Left colon (tissue), 2 donors: ENCODE results near the gene CFAP100. TPM values are rescaled to one million over a fixed set of nuclear protein-coding genes. Genes with fewer than 3 reads are reported as not detected.
A peak's percentile ranks its signal among the peaks of the same experiment; 100 is the strongest.

Experiments used
- ATAC-seq: fragments of 200-7000 bp; cut with Tn5 transposase; one replicate; pipeline ENCODE4 v1.9.1; 2020; ENCODE audit warnings: mild to moderate bottlenecking, moderate library complexity
- DNase-seq, 2 donors: peaks; one replicate each; pipeline ENCODE4 v3.0.0-alpha.2; 2020
- intact Hi-C, 2 donors: fragments of 100-400 bp; cut with DNase I in 1 of 2; cut with micrococcal nuclease in 1 of 2; formaldehyde crosslinking; loops; one replicate each; pipeline versions ENCODE4 v1.11.2 to v1.14.0; 2022; cut with DNase I, micrococcal nuclease
- total RNA-seq, 2 donors: library from RNA; stranded (reverse); fragmentation: NEBNext Ultra II Directional; extraction: Animal tissue kit (Norgen Biotek cat#: 25700); gene quantifications; one replicate each; pipeline ENCODE4 v1.2.1, GENCODE V29; 2021
- donor health status: DM: no; HTN: no; CAD: no.
- donor health status: DM: yes; HTN: yes; CAD: no.

CFAP100 gene
- total RNA-seq, 2 donors from 2014 or later, result not detected

DNA sequence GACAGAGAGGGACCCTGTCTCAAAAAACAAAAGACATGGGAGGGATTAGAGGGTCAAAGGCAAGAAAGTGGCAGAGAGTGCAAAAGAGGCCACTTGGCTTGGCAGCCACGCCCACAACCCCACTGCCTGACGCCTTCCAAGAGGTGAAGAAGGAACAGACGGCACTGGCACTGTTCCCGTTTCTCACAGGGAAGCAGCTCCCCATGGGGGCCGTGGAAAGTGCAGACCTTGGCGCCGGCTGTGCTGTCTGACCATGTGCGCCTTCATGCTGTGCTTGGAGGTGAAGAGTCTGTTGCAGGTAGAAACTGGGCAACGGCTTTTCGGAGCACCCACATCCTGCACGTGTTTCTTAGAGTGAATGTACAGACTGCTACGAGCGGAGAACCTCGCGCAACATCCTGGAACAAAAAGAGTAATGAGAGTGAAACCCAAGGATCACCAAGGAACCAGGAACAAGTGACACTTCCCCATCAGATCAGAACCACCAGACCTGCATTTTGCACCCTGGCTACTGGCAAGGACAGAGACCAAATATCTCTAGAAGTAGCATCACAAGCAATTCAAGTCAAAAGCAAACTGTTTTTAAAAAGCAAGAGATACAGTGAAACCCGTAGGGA, 71.3 kb downstream of the CFAP100 start:
- ATAC-seq (no peak), DNase-seq (peak in 1 of 2 donors; percentile 33)
- intact Hi-C loops, result no loop called here

DNA sequence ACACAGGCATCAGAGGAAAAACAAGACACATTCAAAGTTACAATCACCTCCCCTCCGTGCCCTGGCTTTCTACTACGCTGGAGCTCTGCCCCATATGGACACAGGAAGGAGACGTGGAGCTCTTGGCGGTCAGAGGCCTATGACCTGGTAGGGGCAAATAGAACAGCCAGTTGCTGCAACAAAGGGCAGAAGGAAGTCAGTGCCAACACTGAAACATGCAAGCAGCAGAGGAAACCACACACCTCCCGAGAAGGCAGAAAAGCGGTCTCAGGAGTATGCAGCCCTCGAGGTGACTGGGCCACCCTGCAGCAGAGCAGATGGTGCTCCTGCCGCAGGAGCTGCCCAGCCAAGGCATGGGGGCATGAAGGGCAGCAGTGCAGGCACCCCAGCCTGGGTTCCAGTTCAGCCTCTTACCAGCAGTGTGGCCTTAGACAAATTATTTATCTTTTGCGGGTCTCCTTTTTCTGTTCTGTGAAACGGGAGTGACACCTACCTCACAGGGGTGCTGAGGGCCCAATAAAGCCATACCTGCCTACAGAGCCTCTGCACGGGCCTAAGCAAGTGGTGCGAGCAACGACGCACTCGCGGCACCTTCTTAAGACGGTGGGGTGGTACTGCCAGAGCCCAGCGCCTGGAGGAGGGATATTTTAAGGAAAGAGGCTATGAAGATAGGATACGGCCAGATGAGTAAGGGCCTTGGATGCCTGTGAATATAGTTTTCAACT, 72.3 kb downstream of the CFAP100 start:
- intact Hi-C loops, result no loop called here
- no peak for ATAC-seq
- no peak for DNase-seq

DNA sequence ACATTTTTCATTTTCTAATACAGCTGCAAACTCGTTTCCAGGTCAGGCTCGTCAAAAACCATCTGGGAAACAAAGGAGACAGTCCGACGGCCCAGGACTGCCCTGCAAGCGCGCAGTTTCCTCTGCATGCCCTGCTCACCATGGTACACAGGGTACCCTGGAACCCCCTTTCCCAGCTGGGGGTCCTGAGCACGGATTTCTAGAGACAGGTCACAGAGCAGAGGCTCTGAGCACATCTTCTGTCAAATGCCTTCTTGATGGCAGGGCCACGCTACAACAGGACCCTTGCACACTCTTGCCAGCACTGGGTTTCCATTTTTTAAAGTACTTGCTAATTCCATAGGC, 72.9 kb downstream of the CFAP100 start:
- intact Hi-C loops, result no loop called here
- ATAC-seq, result no peak

GRCh38 chr3:126468028-126468891, 73.6 kb downstream of the CFAP100 start:
- ATAC-seq, result no peak
- intact Hi-C loops, result no loop called here
- peak in 1 of 2 donors; percentile 4 for DNase-seq

More for the DNA sequence above, 72.9 kb downstream of the CFAP100 start:
- DNase-seq, result no peak

DNA sequence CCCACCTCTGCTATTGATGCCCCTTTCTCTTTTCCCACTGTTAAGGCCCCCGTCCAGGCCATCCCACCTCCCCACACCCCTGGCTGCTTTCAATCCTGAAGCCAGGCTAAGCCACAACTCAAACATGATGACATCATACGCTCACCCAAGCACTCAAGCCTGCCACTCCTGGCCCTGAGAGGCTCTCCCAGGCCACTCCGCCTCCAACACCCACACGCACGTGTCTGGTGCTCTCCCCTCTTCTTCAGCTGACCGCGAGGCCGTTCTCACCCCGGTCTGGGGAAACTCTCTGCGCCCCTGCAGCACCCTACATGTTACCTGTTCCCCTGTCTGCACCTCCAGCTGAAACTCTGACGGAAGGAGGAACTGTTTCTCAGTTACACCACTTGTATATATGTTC, 74.8 kb downstream of the CFAP100 start:
- intact Hi-C loops, result no loop called here
- DNase-seq, result peak in 1 of 2 donors; percentile 20
- no peak for ATAC-seq

- intact Hi-C loops, result no loop called here
- ATAC-seq, result no peak
- DNase-seq, result peak; percentile 22 to 56
These were observed 77.7 kb downstream of the CFAP100 start for GRCh38 chr3:126472277-126473006.

GRCh38 chr3:126473292-126474168, 78.8 kb downstream of the CFAP100 start:
- DNase-seq, result no peak
- intact Hi-C loops, result no loop called here
- no peak for ATAC-seq

DNA sequence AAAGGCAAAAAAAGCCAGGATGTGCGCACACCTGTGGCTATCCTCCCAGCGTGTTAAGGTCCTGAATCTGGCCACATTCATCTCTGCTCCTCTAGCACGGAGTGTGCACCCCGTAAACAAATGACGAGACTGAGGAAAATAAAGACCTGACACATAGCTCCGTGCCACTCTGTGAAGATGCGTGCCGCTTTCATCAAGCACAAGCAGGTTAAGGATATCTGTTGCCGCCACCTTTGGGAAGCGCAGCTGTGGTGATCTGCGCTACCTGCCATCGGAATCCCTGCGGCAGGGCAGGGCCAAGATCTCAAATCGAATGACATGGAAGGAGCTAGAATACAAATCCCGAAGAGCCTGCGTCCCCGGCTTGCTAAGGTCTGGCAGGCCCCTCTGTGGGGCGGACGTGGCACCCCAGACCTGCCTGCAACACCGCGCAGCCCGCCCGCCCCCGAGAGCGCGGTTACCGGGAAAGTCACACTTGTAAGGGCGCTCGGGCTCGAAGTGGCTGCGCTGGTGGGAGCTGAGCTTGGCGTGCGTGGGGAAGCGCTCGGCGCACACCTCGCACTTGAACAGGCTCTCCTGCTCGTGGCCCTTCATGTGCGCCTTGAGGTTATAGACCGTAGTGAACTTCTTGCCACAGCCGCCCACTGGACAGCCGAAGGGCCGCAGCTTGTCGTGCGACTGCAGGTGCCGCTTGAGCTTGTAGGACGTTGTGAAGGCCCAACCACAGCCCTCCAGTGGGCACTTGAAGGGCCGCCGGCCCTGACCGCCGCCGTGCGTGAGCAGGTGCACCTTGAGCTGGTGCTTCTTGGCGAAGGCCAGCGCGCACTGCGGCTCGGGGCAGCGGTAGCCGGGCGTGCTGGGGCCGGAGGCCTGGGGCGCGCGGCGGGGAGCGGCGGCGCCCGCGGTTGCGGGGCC, 80.0 kb downstream of the CFAP100 start:
- intact Hi-C loops, result no loop called here
- peak; percentile 44 to 60 for DNase-seq
- peak; percentile 17 for ATAC-seq

- intact Hi-C loops, result no loop called here
- DNase-seq, result peak; percentile 90 to 94
- peak; percentile 84 for ATAC-seq
These were observed 80.9 kb downstream of the CFAP100 start, which contains the start of gene ZXDC for GRCh38 chr3:126475413-126476114. TSS of gene ZXDC (minus strand) at chr3:126475891. CDS start at chr3:126475865, 26 bp downstream.

- ATAC-seq (peak; percentile 65), DNase-seq (peak in 1 of 2 donors; percentile 73)
- intact Hi-C loops, result no loop called here
These were observed 81.7 kb downstream of the CFAP100 start for GRCh38 chr3:126476166-126477060.

DNA sequence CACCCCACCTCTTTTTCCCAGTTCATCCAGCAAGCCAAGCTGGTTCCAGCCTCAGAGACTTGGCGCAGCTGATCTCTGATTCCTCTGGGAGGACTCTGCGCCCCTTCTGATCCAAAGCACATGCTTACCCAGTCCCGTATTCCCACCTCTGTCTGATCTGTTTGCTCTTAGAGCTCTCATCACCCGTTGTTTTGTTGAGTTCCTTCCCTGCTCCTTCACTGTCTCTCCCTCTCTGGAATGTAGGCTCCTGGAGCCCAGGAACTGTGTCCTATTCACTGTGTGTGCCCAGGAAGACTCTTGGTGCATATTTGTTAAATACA, 82.3 kb downstream of the CFAP100 start:
- intact Hi-C loops, result no loop called here
- no peak for DNase-seq

GRCh38 chr3:126478581-126479310, 84.0 kb downstream of the CFAP100 start:
- DNase-seq (peak in 1 of 2 donors; percentile 15), ATAC-seq (no peak)
- intact Hi-C loops, result no loop called here

More for the DNA sequence above, 82.3 kb downstream of the CFAP100 start:
- no peak for ATAC-seq

- intact Hi-C loops, result no loop called here
- DNase-seq (no peak), ATAC-seq (no peak)
These were observed 84.9 kb downstream of the CFAP100 start for GRCh38 chr3:126479642-126480041.

DNA sequence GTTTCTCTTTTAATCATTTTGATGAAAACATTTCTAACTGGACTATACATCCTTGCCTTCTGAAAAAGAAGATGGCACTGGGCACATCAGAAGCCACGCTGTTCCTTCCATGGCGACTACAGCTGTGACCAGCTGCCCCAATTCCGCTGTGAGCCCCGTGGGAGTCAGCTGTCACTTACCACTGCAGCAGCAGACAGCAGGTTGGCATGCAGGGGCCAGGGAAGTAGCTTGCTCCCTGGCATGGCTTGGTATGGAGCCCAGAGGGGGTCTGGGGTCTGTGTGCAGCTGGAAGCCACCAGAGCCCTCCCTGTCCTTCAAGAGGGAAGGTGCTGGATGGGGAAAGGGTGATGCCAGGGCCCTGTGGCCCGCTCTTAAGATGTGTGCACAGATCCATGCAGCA, 85.5 kb downstream of the CFAP100 start:
- intact Hi-C loops, result no loop called here
- ATAC-seq, result no peak
- DNase-seq, result no peak

- DNase-seq (no peak), ATAC-seq (no peak)
- intact Hi-C loops, result no loop called here
These were observed 86.2 kb downstream of the CFAP100 start for GRCh38 chr3:126480861-126481260.
